ENCODE measurements around the gene COG5.

Gene COG5

DNA sequence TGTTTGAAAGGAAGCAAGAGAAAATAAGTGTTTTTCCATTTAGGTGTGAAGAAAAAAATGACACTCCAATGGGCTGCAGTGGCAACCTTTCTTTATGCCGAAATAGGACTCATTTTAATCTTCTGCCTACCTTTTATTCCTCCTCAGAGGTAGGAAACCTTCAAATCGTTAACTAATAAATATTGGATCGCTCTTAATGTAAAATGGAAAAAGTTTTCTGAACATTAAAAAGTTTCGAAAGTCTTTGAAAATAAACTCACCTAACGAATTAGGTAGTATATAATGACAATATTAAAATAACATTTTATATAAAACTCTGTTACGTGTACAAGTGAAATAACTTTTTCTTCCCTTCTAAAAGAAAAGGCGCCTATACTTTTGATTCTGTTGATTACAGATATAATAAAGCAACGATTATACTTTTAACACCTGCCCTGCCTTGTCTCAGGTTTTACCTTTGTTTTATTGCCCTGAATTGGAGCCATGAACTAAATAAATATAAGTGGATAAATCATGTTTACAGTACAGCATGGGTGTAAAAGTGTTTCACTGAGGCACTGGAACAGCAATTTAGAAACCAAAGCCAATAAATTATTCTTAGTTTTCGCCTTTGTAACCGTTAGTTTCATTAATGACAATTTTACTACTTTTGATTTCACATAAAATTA, 17.1 kb upstream of the COG5 start:
- Histone ChIP-seq H3K9me3 (ENCODE audit: control insufficient read depth in 1 of 2, low read length in 2 of 2) (no peaks in the 10 kb centered on the region), H3K9ac (ENCODE audit: low read depth in 1 of 2, low read length in 2 of 2) (peak overlapping the region; percentile 90 to 92), H3K36me3 (ENCODE audit: control insufficient read depth in 1 of 2, insufficient read depth in 2 of 2, low read length in 2 of 2) (peaks cover 0 to 4% of the 10 kb centered on the region in 2 donors), H3K4me1 (ENCODE audit: control insufficient read depth in 1 of 2, insufficient read depth in 2 of 2, low read length in 2 of 2) (peaks cover 10 to 12% of the 10 kb centered on the region in 2 donors), H3K27me3 (ENCODE audit: control insufficient read depth in 1 of 2, insufficient read depth in 2 of 2, low read length in 2 of 2) (no peaks in the 10 kb centered on the region), H3K27ac (ENCODE audit: low read depth, low read length) (peak overlapping the region; percentile 71), H3K4me3 (ENCODE audit: low read depth in 1 of 2, low read length in 2 of 2) (peak overlapping the region; percentile 88 to 94)

DNA sequence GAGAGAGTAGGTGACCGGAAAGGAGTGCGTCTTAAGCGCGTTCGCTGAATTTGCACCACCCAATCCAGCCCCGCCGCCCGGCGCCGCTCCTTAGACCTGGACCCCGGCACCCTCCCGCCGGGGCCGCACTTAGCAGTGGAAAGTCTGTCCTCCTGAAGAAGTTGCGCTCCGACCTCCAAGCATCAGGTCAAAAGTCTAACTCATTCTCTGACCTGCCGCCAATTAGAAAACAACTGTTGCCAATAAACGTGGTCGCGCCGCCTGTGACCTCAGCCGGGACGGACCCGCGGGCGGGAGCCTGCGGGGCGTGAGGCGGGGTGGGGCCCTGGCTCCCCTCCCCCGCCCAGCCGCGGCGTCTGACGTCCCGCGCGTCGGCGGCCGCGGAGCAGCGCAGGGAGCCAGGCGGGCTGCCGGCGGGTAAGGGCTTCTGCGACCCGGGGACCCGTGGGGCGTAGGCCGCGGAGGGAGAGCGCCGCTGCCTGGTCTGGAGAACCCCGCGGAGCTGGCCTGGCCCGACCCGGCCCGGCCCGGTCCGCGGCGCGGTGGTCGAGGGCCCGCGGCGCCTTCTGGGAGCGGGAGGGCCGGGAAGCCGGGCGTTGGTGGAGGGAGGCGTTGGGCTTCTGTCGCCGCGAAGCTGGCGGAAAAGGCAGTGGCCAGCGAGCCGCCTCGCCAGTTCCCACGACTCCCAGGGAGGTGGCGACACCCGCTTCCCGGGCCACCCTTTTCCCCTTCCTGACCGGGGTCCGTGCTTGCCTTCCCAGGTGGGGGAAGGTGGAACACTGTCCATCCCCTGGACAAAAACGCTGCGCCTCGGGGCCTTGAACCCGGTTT, 16.4 kb upstream of the COG5 start, which contains the start of gene BCAP29:
TSS of gene BCAP29 (plus strand) at position 362 of the 831 bp plus-strand sequence. CDS start 527 bp downstream, outside the sequence.
- H3K9me3 ChIP-seq (ENCODE audit: control insufficient read depth in 1 of 2, low read length in 2 of 2), result no peaks in the 10 kb centered on the region
- H3K27ac ChIP-seq (ENCODE audit: low read depth, low read length), result peak within 1 kb of the TSS; percentile 71
- peak within 1 kb of the TSS; percentile 88 to 94 for H3K4me3 ChIP-seq (ENCODE audit: low read depth in 1 of 2, low read length in 2 of 2)
- H3K4me1 ChIP-seq (ENCODE audit: control insufficient read depth in 1 of 2, insufficient read depth in 2 of 2, low read length in 2 of 2), result peaks cover 10 to 12% of the 10 kb centered on the region in 2 donors
- peak within 1 kb of the TSS; percentile 90 to 92 for H3K9ac ChIP-seq (ENCODE audit: low read depth in 1 of 2, low read length in 2 of 2)
- H3K36me3 ChIP-seq (ENCODE audit: control insufficient read depth in 1 of 2, insufficient read depth in 2 of 2, low read length in 2 of 2), result peaks cover 0 to 4% of the 10 kb centered on the region in 2 donors
- H3K27me3 ChIP-seq (ENCODE audit: control insufficient read depth in 1 of 2, insufficient read depth in 2 of 2, low read length in 2 of 2), result no peaks in the 10 kb centered on the region

DNA sequence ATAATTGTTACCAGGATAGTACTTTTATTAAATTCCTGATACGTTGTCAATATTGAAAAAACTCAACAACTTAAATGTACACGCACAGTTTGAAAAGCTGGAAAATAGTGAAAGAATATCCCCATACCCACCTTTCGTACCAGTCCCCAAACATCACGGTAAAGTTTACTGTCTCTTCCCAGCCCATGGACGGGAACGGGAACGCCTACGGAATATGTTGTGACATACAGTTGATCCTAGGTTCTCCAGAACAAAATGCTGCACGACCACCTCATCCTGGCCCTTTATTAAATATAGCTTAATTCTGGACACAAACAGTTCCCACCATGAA, 15.8 kb upstream of the COG5 start:
- peak overlapping the region; percentile 90 to 92 for H3K9ac ChIP-seq (ENCODE audit: low read depth in 1 of 2, low read length in 2 of 2)
- H3K27ac ChIP-seq (ENCODE audit: low read depth, low read length), result peak overlapping the region; percentile 71
- H3K4me3 ChIP-seq (ENCODE audit: low read depth in 1 of 2, low read length in 2 of 2), result peak overlapping the region; percentile 88 to 94
- H3K9me3 ChIP-seq (ENCODE audit: control insufficient read depth in 1 of 2, low read length in 2 of 2), result no peaks in the 10 kb centered on the region
- no peaks in the 10 kb centered on the region for H3K27me3 ChIP-seq (ENCODE audit: control insufficient read depth in 1 of 2, insufficient read depth in 2 of 2, low read length in 2 of 2)
- H3K36me3 ChIP-seq (ENCODE audit: control insufficient read depth in 1 of 2, insufficient read depth in 2 of 2, low read length in 2 of 2), result peaks cover 0 to 4% of the 10 kb centered on the region in 2 donors
- peaks cover 10 to 12% of the 10 kb centered on the region in 2 donors for H3K4me1 ChIP-seq (ENCODE audit: control insufficient read depth in 1 of 2, insufficient read depth in 2 of 2, low read length in 2 of 2)

- Histone ChIP-seq H3K27ac (ENCODE audit: low read depth, low read length) (no peak overlapping the region), H3K4me1 (ENCODE audit: control insufficient read depth in 1 of 2, insufficient read depth in 2 of 2, low read length in 2 of 2) (no peaks in the 10 kb centered on the region), H3K9me3 (ENCODE audit: control insufficient read depth in 1 of 2, low read length in 2 of 2) (no peaks in the 10 kb centered on the region), H3K9ac (ENCODE audit: low read depth in 1 of 2, low read length in 2 of 2) (no peak overlapping the region), H3K27me3 (ENCODE audit: control insufficient read depth in 1 of 2, insufficient read depth in 2 of 2, low read length in 2 of 2) (no peaks in the 10 kb centered on the region), H3K4me3 (ENCODE audit: low read depth in 1 of 2, low read length in 2 of 2) (no peak overlapping the region), H3K36me3 (ENCODE audit: control insufficient read depth in 1 of 2, insufficient read depth in 2 of 2, low read length in 2 of 2) (peaks cover 8 to 18% of the 10 kb centered on the region in 2 donors)
These were observed 9.8 kb upstream of the COG5 start for GRCh38 chr7:107573537-107573936.

GRCh38 chr7:107570298-107570697, 6.6 kb upstream of the COG5 start:
- H3K27me3 ChIP-seq (ENCODE audit: control insufficient read depth in 1 of 2, insufficient read depth in 2 of 2, low read length in 2 of 2), result no peaks in the 10 kb centered on the region
- no peaks in the 10 kb centered on the region for H3K4me1 ChIP-seq (ENCODE audit: control insufficient read depth in 1 of 2, insufficient read depth in 2 of 2, low read length in 2 of 2)

DNA sequence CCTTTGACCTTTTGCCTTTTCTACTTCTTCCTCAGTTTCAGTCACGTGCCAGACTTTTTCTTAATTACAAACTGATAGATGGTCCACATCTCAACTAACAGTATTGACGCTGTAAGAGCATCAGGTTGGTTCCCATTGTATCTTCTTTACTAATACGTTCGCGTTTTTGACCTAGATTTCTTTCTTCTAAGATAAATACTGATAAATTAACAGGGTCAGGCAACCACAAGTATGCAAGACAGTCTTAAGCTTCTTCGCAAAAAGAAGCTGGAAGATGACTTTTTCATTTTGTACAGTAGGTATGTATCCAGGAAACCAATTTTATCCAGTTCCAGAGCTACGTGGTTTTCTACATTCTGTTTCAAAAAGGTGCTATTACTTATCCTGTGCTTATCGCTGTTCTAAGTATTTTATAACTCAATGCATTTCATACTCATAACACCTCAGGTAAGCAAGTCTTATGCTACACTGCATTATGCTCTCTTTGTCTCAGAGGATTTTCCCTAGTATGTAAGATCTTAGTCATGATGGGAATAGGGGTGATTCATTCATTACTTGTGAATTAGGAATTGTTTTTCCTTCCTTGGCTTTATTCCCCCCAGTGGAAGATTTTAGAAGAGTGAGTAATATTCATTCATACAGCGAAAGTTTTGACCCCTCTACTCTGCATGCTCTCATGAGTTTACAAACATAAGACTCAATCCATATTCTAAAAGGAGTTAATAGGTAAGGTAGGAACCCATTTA, 1.0 kb upstream of the COG5 start:
- Histone ChIP-seq H3K4me1 (ENCODE audit: control insufficient read depth in 1 of 2, insufficient read depth in 2 of 2, low read length in 2 of 2) (peaks cover 19 to 41% of the 10 kb centered on the region in 2 donors), H3K4me3 (ENCODE audit: low read depth in 1 of 2, low read length in 2 of 2) (peak overlapping the region; percentile 92 to 98), H3K9me3 (ENCODE audit: control insufficient read depth in 1 of 2, low read length in 2 of 2) (no peaks in the 10 kb centered on the region), H3K36me3 (ENCODE audit: control insufficient read depth in 1 of 2, insufficient read depth in 2 of 2, low read length in 2 of 2) (no peaks in the 10 kb centered on the region), H3K9ac (ENCODE audit: low read depth in 1 of 2, low read length in 2 of 2) (peak overlapping the region; percentile 93), H3K27ac (ENCODE audit: low read depth, low read length) (no peak overlapping the region), H3K27me3 (ENCODE audit: control insufficient read depth in 1 of 2, insufficient read depth in 2 of 2, low read length in 2 of 2) (no peaks in the 10 kb centered on the region)

More at GRCh38 chr7:107570298-107570697, 6.6 kb upstream of the COG5 start:
- Histone ChIP-seq H3K9ac (ENCODE audit: low read depth in 1 of 2, low read length in 2 of 2) (no peak overlapping the region), H3K9me3 (ENCODE audit: control insufficient read depth in 1 of 2, low read length in 2 of 2) (no peaks in the 10 kb centered on the region), H3K36me3 (ENCODE audit: control insufficient read depth in 1 of 2, insufficient read depth in 2 of 2, low read length in 2 of 2) (peaks cover 4 to 18% of the 10 kb centered on the region in 2 donors), H3K4me3 (ENCODE audit: low read depth in 1 of 2, low read length in 2 of 2) (no peak overlapping the region), H3K27ac (ENCODE audit: low read depth, low read length) (no peak overlapping the region)

GRCh38 chr7:107563081-107563774, 492 bp downstream of the COG5 start:
- peak overlapping the region; percentile 92 to 98 for H3K4me3 ChIP-seq (ENCODE audit: low read depth in 1 of 2, low read length in 2 of 2)
- H3K27ac ChIP-seq (ENCODE audit: low read depth, low read length), result peak overlapping the region; percentile 67
- peak overlapping the region; percentile 93 for H3K9ac ChIP-seq (ENCODE audit: low read depth in 1 of 2, low read length in 2 of 2)
- no peaks in the 10 kb centered on the region for H3K9me3 ChIP-seq (ENCODE audit: control insufficient read depth in 1 of 2, low read length in 2 of 2)
- H3K4me1 ChIP-seq (ENCODE audit: control insufficient read depth in 1 of 2, insufficient read depth in 2 of 2, low read length in 2 of 2), result peaks cover 19 to 42% of the 10 kb centered on the region in 2 donors
- H3K36me3 ChIP-seq (ENCODE audit: control insufficient read depth in 1 of 2, insufficient read depth in 2 of 2, low read length in 2 of 2), result no peaks in the 10 kb centered on the region
- H3K27me3 ChIP-seq (ENCODE audit: control insufficient read depth in 1 of 2, insufficient read depth in 2 of 2, low read length in 2 of 2), result no peaks in the 10 kb centered on the region

DNA sequence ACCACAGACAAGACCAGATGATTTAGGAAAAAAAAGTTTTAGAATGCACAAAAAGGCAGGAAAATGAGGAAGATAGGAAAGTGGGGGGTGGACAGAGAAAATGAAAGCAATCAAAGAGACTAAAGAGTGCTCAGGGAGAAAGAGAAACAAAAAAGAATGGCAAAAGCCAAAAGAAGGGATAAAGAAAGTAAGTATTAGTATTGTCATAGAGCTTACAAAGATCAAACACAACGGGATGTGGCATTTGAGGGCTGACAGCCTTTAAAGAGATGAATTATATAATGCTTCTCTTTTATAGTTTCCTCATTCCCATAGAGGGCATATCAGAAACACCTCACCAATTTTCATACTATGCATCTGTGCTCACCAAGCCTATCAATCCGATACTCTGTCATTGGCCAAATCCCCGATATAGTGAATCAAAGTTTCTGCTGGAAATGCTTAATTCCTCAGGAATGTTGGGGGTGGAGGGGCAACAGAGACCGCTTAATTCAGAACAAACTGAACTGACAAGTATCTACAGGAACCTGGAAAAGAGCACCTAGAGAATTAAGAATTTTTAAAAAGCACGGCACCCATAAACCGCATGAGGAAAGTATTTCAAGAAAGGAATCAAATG, 2.7 kb downstream of the COG5 start:
- Histone ChIP-seq H3K9ac (ENCODE audit: low read depth in 1 of 2, low read length in 2 of 2) (peak overlapping the region in 1 of 2 donors; percentile 28), H3K9me3 (ENCODE audit: control insufficient read depth in 1 of 2, low read length in 2 of 2) (no peaks in the 10 kb centered on the region), H3K4me1 (ENCODE audit: control insufficient read depth in 1 of 2, insufficient read depth in 2 of 2, low read length in 2 of 2) (peaks cover 19 to 42% of the 10 kb centered on the region in 2 donors), H3K36me3 (ENCODE audit: control insufficient read depth in 1 of 2, insufficient read depth in 2 of 2, low read length in 2 of 2) (peaks cover 7% of the 10 kb centered on the region in 2 donors), H3K27me3 (ENCODE audit: control insufficient read depth in 1 of 2, insufficient read depth in 2 of 2, low read length in 2 of 2) (no peaks in the 10 kb centered on the region), H3K4me3 (ENCODE audit: low read depth in 1 of 2, low read length in 2 of 2) (peak overlapping the region in 1 of 2 donors; percentile 3), H3K27ac (ENCODE audit: low read depth, low read length) (no peak overlapping the region)

GRCh38 chr7:107559864-107560263, 3.9 kb downstream of the COG5 start:
- Histone ChIP-seq H3K4me3 (ENCODE audit: low read depth in 1 of 2, low read length in 2 of 2) (no peak overlapping the region), H3K4me1 (ENCODE audit: control insufficient read depth in 1 of 2, insufficient read depth in 2 of 2, low read length in 2 of 2) (peaks cover 18 to 40% of the 10 kb centered on the region in 2 donors), H3K27me3 (ENCODE audit: control insufficient read depth in 1 of 2, insufficient read depth in 2 of 2, low read length in 2 of 2) (no peaks in the 10 kb centered on the region), H3K36me3 (ENCODE audit: control insufficient read depth in 1 of 2, insufficient read depth in 2 of 2, low read length in 2 of 2) (peaks cover 7 to 13% of the 10 kb centered on the region in 2 donors), H3K27ac (ENCODE audit: low read depth, low read length) (no peak overlapping the region), H3K9me3 (ENCODE audit: control insufficient read depth in 1 of 2, low read length in 2 of 2) (no peaks in the 10 kb centered on the region), H3K9ac (ENCODE audit: low read depth in 1 of 2, low read length in 2 of 2) (no peak overlapping the region)

Data from duodenal mucosa (tissue), 2 donors.